NCI-H460 (cell line): Measurements from ENCODE around the gene EHMT1. TPM values are rescaled to one million over a fixed set of nuclear protein-coding genes. Genes with fewer than 3 reads are reported as not detected.
"Not testable (repeated sequence)": the region's sequence is repeated elsewhere in the genome, so short reads cannot be mapped to it uniquely, and the experiment has no call there.

Experiments used
- DNase-seq: peaks from one replicate; pipeline ENCODE4 v3.0.0-alpha.2; 2016; ENCODE audit warnings: low read depth; ENCODE audit errors: extremely low read depth
- total RNA-seq: library from RNA; depleted of rRNA; stranded (reverse); fragments of >200 nt; shearing (Covaris generic); gene quantifications from 2 replicates; pipeline ENCODE4 v1.2.3, GENCODE V29; 2014

Gene EHMT1
- total RNA-seq, 1 experiment from 2014 or later: 44.7 TPM

DNA sequence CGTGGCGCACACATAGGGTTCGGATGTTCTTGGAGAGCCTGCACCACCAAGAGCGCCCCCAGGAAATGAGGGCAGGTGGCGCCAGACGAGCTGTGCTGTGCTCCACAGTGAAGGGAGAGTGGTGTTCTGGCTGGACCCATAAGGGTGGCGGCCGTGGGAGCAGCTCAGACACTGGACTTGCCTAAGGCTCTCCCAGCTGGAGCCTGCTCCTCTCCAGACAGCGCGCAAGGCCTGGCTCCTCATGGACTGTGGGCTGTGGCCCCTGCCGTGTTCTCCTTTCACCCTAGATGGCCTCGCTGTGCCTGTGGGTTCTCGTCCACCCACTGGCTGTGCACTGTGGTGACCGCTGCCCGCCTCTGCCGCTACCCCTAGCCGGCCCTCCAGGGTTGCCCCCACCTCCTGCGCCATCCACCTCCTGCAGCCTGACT, 92.9 kb downstream of the EHMT1 start:
- no peak for DNase-seq

DNA sequence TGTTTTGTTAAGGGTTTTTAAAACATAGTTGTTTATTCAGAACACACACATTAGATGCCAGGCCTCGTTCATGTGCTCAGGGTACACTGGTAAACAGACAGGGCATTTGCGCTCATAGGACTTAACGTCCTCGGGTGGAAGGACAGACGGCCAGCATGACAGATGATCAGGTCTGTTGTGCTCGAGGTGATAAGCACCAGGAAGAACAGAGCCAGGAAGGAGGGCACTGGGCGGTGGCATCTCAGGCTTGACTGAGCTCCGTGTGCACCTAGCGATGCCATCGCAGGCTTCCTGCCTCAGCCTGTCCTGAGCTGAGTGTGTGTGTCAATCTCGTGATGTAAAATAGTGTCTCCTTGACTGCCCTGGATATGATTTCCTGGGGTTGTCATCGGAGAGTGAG, 96.5 kb downstream of the EHMT1 start:
- no peak for DNase-seq

DNA sequence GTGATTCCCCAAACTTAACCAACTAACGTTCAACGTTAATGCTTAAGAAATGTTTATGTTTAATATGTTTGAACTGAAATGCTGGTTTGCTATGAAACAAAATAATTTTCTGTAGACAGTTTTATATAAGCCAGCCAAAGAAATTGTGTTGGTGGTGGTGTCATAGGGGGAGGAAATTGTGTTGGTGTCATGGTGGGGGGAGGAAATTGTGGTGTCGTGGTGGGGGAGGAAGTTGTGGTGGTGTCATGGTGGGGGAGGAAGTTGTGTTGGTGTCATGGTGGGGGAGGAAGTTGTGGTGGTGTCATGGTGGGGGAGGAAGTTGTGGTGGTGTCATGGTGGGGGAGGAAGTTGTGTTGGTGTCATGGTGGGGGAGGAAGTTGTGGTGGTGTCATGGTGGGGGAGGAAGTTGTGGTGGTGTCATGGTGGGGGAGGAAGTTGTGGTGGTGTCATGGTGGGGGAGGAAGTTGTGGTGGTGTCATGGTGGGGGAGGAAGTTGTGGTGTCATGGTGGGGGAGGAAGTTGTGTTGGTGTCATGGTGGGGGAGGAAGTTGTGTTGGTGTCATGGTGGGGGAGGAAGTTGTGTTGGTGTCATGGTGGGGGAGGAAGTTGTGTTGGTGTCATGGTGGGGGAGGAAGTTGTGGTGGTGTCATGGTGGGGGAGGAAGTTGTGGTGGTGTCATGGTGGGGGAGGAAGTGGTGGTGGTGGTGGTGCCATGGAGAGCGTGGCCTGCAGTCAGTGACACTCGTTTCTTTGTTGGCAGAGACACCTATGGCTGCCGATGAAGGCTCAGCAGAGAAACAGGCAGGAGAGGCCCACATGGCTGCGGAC, 97.3 kb downstream of the EHMT1 start:
- not testable (repeated sequence) for DNase-seq

DNA sequence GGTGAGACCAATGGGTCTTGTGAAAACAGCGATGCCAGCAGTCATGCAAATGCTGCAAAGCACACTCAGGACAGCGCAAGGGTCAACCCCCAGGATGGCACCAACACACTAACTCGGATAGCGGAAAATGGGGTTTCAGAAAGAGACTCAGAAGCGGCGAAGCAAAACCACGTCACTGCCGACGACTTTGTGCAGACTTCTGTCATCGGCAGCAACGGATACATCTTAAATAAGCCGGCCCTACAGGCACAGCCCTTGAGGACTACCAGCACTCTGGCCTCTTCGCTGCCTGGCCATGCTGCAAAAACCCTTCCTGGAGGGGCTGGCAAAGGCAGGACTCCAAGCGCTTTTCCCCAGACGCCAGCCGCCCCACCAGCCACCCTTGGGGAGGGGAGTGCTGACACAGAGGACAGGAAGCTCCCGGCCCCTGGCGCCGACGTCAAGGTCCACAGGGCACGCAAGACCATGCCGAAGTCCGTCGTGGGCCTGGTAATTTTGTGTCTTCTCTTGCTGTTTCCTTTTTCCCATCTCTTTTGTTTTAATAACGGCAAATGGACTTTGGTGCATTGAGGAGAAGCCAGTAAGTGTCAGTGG, 98.0 kb downstream of the EHMT1 start:
- DNase-seq: no peak

DNA sequence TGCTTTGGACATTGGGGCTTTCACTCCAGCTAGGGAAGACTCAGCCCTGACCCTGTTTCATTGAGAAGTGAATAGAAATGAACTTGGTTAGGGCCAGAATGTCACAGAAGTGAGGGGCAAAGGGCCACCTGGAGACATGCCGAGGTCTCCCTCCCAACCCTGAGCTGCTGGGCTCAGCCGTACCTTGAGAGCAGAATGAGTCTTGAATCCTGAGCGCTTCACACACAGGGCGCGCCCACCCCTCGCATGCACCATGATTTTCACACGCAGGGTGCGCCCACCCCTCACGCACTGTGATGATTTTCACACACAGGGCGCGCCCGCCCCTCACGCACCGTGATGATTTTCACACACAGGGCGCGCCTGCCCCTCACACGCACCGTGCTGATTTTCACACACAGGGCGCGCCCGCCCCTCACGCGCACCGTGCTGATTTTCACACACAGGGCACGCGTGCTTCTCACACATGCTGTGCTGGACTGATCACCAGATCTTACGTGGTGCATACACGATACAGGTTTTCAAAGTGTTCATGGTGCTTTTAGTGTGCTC, 99.0 kb downstream of the EHMT1 start:
- no peak for DNase-seq

DNA sequence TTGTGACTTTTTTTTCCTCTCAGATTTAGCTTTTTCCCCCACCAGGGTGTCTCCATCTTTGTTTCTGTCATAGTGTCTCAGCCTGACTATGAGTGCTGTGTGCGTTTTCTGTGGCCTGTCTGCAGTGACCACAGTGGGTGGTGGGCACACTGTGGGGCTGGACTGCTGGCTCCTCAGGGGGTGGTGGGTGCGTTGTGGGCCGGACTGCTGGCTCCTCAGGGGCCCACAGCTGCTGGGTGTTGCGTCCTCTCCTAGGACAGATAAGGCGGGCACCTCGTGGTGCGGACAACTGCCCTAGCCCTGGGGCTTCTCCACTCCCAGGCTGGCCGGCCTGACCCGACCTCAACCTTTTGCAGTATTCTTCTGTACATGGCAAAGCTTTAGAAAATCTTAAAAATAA, 100.4 kb downstream of the EHMT1 start:
- no peak for DNase-seq

DNA sequence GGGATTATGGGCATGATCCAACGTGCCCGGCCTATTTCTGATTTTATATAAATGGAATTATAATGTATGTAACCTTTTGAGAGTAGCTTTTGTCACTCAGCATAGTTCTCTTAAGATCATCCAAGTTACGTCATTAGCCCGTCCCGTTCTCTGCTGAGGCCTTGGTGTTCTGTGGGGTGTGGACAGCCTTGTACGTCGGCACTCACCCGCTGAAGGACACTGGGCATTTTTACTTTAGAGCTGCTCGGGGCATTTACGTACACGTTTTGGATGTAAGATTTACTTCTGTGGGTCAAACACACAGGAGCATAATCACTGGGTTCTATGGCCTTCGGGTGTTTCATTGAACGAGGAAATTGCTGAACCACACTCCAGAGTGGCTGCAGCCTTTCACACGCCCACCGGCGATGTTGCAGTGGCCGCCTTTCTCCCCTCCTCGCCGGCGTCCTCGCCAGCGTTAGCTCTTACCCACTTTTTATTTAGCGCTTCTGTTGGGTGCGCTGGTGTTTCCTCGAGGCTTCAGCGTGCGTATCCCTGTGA, 101.8 kb downstream of the EHMT1 start:
- no peak for DNase-seq

DNA sequence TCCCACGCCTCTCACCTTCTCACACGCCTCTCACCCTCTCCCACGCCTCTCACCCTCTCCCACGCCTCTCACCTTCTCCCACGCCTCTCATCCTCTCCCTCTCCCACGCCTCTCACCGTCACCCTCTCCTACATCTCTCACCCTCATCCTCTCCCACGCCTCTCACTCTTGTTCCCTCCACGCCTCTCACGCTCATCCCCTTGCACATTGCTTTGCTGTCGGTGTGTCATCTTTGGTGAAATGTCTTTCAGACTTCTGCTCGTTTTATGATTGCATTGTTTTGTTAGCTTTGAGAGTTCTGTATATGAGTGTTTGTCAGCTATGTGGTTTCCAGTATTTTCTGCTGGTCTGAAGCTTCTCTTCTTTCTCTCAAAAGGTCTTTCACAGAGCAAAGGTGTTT, 102.7 kb downstream of the EHMT1 start:
- DNase-seq: no peak

DNA sequence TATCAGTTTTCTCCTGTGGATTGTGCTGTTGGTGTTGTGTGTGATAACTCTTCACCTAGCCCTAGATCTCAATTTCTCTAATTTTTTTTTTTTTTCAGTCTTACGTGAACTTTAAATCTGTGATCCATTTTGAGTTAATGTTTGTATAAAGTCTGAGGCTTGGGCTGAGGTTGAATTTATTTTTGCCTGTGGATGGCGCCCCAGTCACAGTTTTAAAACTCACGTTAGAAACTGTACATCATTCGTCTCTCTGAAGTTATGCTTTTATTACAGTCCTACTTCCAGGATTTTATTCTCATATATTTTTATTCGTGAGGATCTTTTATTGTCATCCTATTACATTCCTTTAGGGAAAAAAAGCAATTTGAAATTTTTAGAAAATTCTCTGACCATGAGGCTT, 103.1 kb downstream of the EHMT1 start:
- no peak for DNase-seq

DNA sequence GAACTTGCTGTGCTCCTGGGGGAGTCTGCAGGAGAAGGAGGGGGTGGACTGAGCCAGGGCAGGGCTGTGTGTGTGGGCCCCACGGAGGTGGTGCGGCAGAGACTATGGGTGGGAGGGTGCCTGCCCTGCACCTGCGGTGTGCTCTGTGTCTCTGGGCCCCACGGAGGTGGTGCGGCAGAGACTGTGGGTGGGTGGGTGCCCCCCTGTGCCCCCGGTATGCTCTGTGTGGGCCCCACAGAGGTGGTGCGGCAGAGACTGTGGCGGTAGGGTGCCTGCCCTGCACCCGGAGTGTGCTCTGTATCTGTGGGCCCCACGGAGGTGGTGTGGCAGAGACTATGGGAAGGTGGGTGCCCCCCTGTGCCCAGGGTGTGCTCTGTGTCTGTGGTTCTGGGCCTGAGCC, 103.7 kb downstream of the EHMT1 start:
- no peak for DNase-seq

DNA sequence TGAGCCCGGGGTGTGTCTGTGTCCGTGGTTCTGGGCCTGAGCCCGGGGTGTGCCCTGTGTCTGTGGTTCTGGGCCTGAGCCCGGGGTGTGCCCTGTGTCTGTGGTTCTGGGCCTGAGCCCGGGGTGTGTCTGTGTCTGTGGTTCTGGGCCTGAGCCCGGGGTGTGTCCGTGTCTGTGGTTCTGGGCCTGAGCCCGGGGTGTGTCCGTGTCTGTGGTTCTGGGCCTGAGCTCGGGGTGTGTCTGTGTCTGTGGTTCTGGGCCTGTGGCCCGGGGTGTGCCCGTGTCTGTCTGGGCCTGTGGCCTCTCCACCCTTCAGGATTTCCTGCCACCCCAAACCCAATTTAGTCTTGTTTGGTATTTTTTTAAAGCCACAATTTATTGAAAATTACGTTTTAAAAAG, 104.6 kb downstream of the EHMT1 start:
- not testable (repeated sequence) for DNase-seq

DNA sequence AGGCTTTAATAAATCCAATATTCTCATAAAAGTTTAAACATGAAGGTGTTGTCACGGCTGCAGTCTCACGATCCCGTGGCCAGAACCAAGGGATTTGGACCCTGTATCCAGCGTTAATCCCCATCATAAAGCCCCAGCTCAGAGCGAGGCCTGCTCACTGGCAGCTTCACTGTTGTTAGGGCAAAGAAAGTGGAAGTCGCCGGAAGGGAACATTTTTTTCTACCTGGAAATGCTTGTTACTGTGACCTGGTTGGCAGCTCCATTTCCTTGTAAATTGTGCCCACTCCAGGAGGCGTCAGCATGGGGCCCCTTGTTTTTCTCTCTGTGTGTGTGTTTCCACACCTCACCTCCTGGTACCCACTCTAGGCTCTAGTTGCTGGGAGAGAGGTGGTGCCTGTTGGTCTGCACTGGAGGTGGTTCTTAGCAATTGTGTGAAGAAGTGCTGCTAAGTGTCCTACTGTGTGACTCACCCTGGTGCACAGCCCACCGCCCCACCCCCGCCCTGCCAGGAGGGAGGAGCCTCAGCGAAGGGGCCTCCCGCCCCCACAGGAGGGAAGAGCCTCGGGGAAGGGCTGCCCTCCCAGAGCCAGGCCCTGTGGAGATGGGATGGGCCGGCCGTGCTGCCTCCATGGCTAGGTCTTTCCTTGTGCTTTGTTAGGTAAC, 105.1 kb downstream of the EHMT1 start:
- no peak for DNase-seq

DNA sequence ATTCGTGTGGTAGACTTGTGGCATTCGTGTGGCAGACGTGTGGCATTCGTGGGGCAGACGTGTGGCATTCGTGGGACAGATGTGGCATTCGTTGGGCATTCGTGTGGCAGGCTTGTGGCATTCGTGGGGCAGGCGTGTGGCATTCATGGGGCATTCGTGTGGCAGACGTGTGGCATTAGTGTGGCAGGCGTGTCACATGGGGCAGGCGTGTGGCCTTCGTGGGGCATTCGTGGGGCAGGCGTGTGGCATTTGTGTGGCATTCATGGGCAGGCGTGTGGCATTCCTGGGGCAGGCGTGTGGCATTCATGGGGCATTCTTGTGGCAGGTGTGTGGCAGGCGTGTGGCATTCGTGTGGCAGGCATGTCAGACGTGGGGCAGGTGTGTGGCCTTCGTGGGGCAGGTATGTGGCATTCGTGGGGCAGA, 106.0 kb downstream of the EHMT1 start:
- DNase-seq: no peak

DNA sequence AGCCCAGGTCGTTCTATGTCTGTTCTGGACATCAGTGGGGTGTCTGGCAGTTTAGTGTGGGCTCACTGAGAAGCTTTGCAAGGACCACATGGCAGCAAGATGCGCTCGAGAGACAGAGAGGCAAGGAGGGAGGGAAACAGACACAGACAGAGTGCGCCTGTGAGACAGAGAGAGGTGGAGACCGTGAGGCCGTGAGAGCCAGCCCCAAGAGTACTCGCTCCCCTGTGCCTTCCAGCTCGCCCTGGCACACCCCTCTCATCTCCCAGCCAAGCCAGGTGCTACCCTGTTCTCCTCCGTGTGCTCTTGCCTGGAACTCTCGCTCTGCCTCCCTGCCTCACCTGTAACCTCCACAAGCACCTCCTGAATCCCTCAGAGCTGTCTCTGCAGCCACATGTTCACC, 106.8 kb downstream of the EHMT1 start:
- DNase-seq: no peak

DNA sequence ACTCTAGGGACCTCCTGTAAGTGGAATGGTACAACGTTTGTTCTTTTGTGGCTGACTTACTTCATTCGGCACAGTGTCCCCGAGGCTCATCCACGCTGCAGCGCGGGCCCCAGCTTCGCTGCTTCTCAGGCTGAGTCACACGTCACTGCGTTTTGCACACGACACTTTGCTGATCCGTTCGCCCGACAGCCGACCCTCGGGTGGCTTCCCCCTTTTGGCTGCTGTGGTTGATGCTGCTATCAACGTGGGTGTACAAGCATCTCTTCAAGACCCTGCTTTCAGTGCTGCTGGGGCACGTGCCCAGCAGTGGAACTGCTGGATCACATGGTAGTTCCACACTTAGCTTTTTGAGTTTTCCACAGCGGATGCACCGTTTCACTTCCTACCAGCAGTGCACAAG, 107.5 kb downstream of the EHMT1 start:
- not testable (repeated sequence) for DNase-seq

DNA sequence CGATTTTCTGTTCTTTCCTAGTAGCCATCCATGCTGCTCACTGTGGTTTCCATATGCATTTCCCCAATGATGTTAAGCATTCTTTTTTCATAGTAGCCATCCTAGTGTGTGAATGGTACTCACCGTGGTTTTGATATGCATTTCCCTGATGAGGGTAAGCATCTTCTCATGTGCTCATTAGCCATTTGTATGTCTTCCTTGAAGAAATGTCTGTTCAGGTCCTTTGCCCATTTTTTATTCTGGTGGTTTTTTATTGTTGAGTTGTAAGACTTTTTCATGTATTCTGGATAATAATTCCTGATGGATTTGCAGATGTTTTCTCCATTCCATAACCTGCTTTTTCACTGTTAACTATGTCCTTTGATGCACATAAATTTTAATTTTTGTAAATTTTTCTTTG, 108.0 kb downstream of the EHMT1 start:
- no peak for DNase-seq

DNA sequence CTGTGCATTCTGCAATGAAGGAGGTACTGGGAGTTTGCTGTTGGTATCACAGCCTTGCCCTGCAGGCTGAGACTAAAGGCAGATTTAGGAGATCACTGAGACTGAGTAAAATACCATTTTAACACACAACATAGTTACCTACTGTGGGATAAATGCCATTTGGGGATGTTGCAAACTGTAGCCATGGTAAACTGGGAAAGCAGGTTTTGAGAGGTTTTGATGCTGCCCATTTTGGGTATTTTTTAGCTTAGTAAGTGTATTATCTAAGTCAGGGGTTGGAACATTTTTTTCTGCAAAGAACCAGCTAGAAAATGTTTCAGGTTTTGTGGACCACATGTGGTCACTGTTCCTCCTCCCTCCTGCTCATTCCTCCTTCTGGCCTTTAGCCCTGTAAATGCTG, 108.9 kb downstream of the EHMT1 start:
- DNase-seq: no peak

DNA sequence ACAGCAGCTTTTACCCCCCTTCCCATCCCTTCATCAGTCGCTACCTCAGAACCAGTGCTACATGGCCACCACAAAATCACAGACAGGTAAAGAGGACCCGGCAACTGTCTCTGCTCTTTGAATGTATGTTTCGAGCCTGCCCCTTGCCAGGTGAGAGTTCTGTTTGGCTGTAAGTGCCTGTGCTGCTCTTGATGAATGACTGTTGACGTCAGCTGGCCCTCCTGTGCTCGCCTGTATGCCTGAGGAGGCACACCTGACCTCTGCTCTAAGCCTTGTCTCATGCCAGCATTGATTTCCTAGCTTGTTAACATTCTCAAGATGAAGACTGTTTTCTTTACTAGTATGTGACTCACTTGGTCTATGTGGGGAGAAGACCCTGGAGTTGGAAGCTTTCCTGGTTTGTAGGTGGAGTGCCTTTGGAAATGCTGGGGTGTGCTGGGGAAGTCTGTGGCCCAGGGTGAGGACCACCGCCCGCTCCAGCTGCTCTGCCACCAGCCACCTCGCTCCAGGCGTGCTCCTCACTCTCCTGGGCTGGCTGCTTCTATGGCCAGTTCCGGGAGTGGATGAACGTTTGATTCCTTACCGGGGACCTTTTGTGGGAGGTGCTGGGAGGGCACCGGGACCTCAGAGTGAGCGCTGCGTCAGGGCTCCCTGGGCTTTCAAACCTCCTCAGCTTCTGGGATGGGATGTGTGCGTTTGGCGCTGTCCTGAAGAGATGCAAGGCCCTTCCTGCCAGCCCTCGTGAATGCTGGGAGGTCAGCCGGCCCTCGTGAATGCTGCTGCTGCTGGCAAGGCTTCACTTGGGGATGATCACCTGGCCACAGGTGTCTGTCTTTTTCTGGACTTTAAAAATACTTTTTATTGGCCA, 109.9 kb downstream of the EHMT1 start:
- DNase-seq: no peak

DNA sequence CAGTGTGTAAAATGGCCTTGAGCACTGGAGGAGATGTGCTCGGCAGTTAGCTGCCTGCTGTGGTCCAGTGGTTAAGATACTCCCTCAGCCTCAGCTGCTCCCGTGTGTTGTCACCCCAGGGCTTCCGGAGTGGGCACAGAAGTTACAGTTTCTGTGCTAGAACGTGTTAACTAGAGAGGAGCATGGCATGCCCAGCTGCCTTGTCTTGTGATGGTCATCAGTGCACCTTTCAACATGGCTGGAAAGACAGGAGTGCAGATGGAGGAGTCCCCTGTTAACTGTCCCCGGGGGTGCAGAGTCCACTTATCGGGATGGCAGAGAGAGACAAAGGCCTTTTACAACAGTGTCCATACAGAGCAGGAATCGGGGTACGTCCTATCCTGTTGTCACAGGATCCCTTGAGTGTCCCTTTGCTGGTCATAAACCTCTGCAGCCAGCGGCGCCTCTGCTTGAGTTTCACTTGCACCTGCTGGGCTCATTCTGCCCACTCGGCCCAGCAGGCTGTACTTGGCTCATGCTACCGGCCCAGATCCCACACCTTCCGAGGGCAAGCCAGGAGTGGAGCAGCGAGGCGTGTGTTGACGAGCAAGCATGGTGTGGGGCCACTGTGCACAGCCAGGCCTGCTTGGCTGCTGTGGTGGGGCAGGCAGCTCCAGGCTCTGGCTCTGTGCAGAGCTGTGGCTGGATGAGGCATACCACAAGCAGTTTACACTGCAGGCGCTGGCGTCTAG, 112.6 kb downstream of the EHMT1 start:
- no peak for DNase-seq
